ENCODE results near the gene CEP250.

CEP250 gene

DNA sequence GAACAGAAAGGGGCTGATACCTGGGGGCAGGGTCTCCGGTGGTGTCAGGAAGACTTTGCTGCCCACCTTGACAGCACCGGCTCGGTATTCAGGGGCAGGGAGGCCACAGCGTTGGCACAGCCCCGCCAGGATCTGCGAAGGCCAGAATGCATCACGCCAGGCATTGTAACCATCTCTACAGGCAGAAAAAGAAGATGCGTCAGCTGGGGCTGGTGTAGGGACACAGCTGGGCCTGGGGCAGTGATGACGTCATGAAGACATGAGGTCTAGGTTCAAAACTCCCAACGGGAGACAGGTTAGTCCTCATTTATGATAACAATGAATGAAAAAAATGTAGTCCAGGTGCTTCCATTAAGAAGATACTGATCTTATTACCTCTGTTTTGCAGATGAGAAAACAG, 108.4 kb downstream of the CEP250 start:
- no peak for DNase-seq (ENCODE audit: low read depth)

DNA sequence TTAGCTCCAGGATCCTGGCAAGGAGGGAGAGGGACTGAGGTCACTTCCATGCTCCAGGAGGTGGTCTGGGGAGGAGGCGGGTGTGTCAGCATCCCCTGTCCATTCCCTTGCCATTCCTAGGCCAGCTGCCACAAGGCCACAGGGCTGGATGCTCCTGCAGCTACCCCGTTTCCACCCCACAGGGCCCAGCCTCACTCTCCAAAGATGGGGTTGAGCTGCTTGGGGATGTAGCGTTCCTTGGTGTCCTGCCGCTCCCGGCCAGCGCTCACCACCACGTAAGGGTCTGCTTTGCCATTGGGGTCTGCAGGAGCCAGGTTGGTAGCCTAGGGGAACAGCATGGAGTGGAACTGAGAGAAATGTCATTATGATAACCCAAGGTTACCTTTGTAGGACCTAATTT, 109.5 kb downstream of the CEP250 start:
- DNase-seq (ENCODE audit: low read depth): no peak

DNA sequence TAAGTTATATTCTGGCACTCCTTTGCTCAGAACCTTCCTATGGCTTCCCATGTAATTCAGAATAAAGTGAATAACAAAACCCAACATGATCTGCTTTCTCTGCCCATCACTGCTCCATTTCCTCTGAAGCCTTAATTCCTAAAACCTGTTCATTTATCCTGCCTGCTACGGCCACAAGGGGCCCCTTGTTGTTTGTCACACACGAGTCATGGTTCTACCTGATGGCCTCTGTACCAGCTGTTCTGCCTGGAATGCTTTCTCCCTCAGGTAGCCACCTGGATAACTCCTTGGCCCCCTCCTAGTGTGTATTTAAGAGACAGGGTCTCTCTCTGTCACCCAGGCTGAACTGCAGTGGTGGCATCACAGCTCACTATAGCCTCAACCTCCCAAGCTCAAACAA, 113.2 kb downstream of the CEP250 start:
- no peak for DNase-seq (ENCODE audit: low read depth)
